B cell (primary cell): ENCODE results near the gene ARMCX4. TPM values are rescaled to one million over a fixed set of nuclear protein-coding genes. Genes with fewer than 3 reads are reported as not detected.

ENCODE experiments used
- ATAC-seq: fragments of 200-7000 bp; cut with Tn5 transposase; one replicate; pipeline ENCODE4 v1.10.0; 2021; ENCODE audit warnings: low read depth, mild to moderate bottlenecking, moderate number of reproducible peaks, moderate library complexity
- CTCF ChIA-PET: fragments of 350-600 bp; sonication (Branson Sonifier 250); formaldehyde crosslinking; loops from one replicate; lab custom pipeline; 2021; ENCODE audit warnings: antibody characterized with exemption, inconsistent platforms; lab: Charles Lee
- POLR2A ChIA-PET: fragments of 350-600 bp; sonication (Branson Sonifier 250); formaldehyde crosslinking; loops from one replicate; lab custom pipeline; 2021; ENCODE audit warnings: antibody characterized with exemption; lab: Charles Lee
- DNase-seq: peaks from one replicate; pipeline ENCODE4 v3.0.0; 2013
- H2AFZ ChIP-seq: 2 replicates; pipeline ENCODE4 v1.6.1; 2012; ENCODE audit warnings: mild to moderate bottlenecking, low read depth, low read length; ENCODE audit not compliant: insufficient read depth, poor library complexity, severe bottlenecking
- H3K27ac ChIP-seq, 2 donors: 1 replicate in 1 of 2; 2 replicates in 1 of 2; pipeline ENCODE4 v1.5.1; 2012 to 2013; ENCODE audit warnings: low read length in 2 of 2, mild to moderate bottlenecking in 2 of 2, moderate library complexity in 1 of 2
- H3K27me3 ChIP-seq, 4 experiments: fragments of 200-600 bp in 1 of 4; sonication (generic) in 1 of 4; replicated peaks in 1 of 4; 1 replicate in 2 of 4; 2 replicates in 2 of 4; pipeline versions ENCODE4 v1.6.1 to v1.7.0; 2013 to 2016; ENCODE audit warnings: low read length in 3 of 4, mild to moderate bottlenecking in 2 of 4, mixed read lengths in 1 of 4, moderate library complexity in 1 of 4; ENCODE audit not compliant: insufficient read depth in 4 of 4, control insufficient read depth in 3 of 4; ENCODE audit errors: control extremely low read depth in 1 of 4
- H3K36me3 ChIP-seq, 2 experiments: replicated peaks in 1 of 2; 1 replicate in 1 of 2; 2 replicates in 1 of 2; pipeline versions ENCODE4 v1.6.1 to v1.7.1; 2013; ENCODE audit warnings: low read length in 1 of 2; ENCODE audit not compliant: insufficient read depth in 2 of 2, control insufficient read depth in 1 of 2; ENCODE audit errors: control extremely low read depth in 1 of 2, extremely low read depth in 1 of 2
- H3K4me1 ChIP-seq, 2 donors: fragments of 200-600 bp in 1 of 2; sonication (generic) in 1 of 2; 1 replicate in 1 of 2; 2 replicates in 1 of 2; pipeline versions ENCODE4 v1.5.1 to v1.6.1; 2013 to 2017; ENCODE audit warnings: low read length in 2 of 2; ENCODE audit not compliant: control insufficient read depth in 2 of 2, insufficient read depth in 2 of 2
- H3K4me2 ChIP-seq: replicated peaks from 2 replicates; pipeline ENCODE3; 2012; ENCODE audit warnings: mild to moderate bottlenecking, low read depth, low read length; ENCODE audit not compliant: poor library complexity, severe bottlenecking
- H3K4me3 ChIP-seq, 5 experiments: fragments of 200-600 bp in 1 of 5; sonication (generic) in 1 of 5; 1 replicate in 3 of 5; 2 replicates in 2 of 5; pipeline versions ENCODE4 v1.5.1 to v1.7.0; 2011 to 2016; ENCODE audit warnings: low read length in 4 of 5, mild to moderate bottlenecking in 4 of 5, low read depth in 2 of 5, control low read depth in 1 of 5, moderate library complexity in 1 of 5; ENCODE audit not compliant: insufficient read depth in 1 of 5; ENCODE audit errors: control extremely low read depth in 1 of 5, extremely low read depth in 1 of 5
- H3K79me2 ChIP-seq: fragments of 200-600 bp; sonication (generic); one replicate; pipeline ENCODE4 v1.6.0; 2016; ENCODE audit warnings: low read length; ENCODE audit not compliant: control insufficient read depth, insufficient read depth
- H3K9ac ChIP-seq: fragments of 200-600 bp; sonication (generic); 2 replicates; pipeline ENCODE4 v1.6.1; 2017; ENCODE audit warnings: mild to moderate bottlenecking, low read length, moderate library complexity
- H3K9me3 ChIP-seq, 3 donors: one replicate each; pipeline versions ENCODE4 v1.6.1 to v1.7.1; 2013; ENCODE audit warnings: low read length in 2 of 3; ENCODE audit not compliant: control insufficient read depth in 2 of 3, insufficient read depth in 1 of 3; ENCODE audit errors: control extremely low read depth in 1 of 3
- H4K20me1 ChIP-seq: 2 replicates; pipeline ENCODE4 v1.6.0; 2012; ENCODE audit warnings: mild to moderate bottlenecking, low read length; ENCODE audit not compliant: insufficient read depth, control insufficient read depth, poor library complexity, severe bottlenecking
- H3K27ac Mint-ChIP-seq: one replicate; pipeline ENCODE4 v1.8.0; 2021; ENCODE audit warnings: mixed read lengths
- H3K27me3 Mint-ChIP-seq: one replicate; pipeline ENCODE4 v1.8.0; 2021; ENCODE audit warnings: mixed read lengths
- H3K4me1 Mint-ChIP-seq: one replicate; pipeline ENCODE4 v1.8.0; 2021; ENCODE audit warnings: mixed read lengths
- H3K4me3 Mint-ChIP-seq: one replicate; pipeline ENCODE4 v1.8.0; 2021; ENCODE audit warnings: mixed read lengths
- H3K9me3 Mint-ChIP-seq: one replicate; pipeline ENCODE4 v1.8.0; 2022; ENCODE audit warnings: mixed read lengths; ENCODE audit not compliant: insufficient read depth
- EZH2 ChIP-seq: IDR thresholded peaks from 2 replicates; pipeline ENCODE4 v1.6.1; 2012; ENCODE audit warnings: borderline replicate concordance, low read depth, mild to moderate bottlenecking, moderate library complexity, low read length; ENCODE audit not compliant: insufficient read depth, poor library complexity, severe bottlenecking
- WGBS: methylation state at CpG from one replicate; pipeline ENCODE4 v1.1.5; 2013; ENCODE audit warnings: missing lambda C conversion rate; ENCODE audit not compliant: insufficient coverage; 5-methylcytosine and 5-hydroxymethylcytosine counted together
- intact Hi-C: fragments of 100-400 bp; cut with micrococcal nuclease; formaldehyde crosslinking; loops from one replicate; pipeline ENCODE4 v1.10.0; 2022
- polyA plus RNA-seq: library from polyadenylated mRNA; depleted of rRNA; stranded (reverse); fragments of >200 nt; gene quantifications from 2 replicates; pipeline ENCODE4 v1.2.3, GENCODE V29; 2012
- total RNA-seq, 2 donors: library from RNA; stranded (reverse); fragments of 120-200 nt in 1 of 2; gene quantifications; 1 replicate in 1 of 2; 2 replicates in 1 of 2; pipeline versions ENCODE4 v1.2.3 to v1.2.4, GENCODE V29; 2013 to 2022
- TF ChIP-seq, protein P1 (sequence below): fragments of 200-600 bp; IDR thresholded peaks from one replicate; pipeline ENCODE4 v1.8.0; 2022; ENCODE audit warnings: antibody characterized with exemption, mild to moderate bottlenecking

The ARMCX4 gene
- total and polyA plus RNA-seq, 2 donors (not counting 1 experiment from before 2014, with no cell fraction given), result 2.1 to 8.2 TPM

DNA sequence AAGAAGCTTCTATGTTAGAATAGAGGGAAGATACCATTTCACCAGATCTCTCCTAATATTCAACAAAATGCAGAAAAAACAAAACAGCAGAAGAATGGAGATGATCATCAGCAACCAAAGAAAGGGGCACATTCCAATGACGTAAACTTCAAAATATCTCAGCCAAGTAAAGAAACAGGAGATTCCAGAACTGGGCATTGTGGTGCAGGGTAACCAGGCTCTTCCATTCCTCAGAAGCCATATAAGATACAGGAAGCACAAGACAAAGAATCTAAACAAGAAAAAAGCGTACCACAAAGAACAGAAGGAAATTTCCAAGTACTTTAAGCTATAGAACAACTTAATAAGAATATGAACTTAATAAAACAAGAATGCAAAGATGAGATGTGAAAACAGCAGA is 6.9 kb upstream of the ARMCX4 start:
- H3K4me2 ChIP-seq, result no peak overlapping the region
- no peak overlapping the region for H3K4me3 ChIP-seq
- POLR2A ChIA-PET, result no interaction called here

DNA sequence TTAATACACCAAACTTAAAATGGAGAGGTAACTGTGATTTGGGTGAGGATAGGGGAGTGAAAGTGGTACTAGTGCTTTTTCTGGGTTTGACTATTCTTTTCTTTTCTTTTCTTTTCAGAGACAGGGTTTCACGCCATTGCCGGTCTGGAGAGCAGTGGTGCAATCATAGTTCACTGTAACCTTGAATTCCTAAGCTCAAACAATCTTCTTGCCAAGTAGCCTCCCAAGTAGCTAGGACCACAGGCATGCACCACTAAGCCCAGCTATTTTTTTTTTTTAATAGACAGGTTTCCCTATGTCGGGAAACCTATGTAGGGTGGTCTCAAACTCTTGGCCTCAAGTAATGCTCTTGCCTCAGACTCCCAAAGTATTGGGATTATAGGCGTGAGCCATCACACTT is 3.0 kb upstream of the ARMCX4 start:
- ChIA-PET POLR2A (no interaction called here), CTCF (no interaction called here)
- Mint-ChIP-seq H3K27ac (no peak overlapping the region), H3K27me3 (peaks cover 9% of the 10 kb centered on the region), H3K9me3 (no peaks in the 10 kb centered on the region), H3K4me3 (no peak overlapping the region), H3K4me1 (peaks cover 10% of the 10 kb centered on the region)
- H3K79me2 ChIP-seq, result no peaks in the 10 kb centered on the region
- H3K4me1 ChIP-seq, result peaks cover 3 to 4% of the 10 kb centered on the region in 2 donors
- intact Hi-C loops, result no loop called here
- H3K4me2 ChIP-seq, result no peak overlapping the region
- no CpG with 5 or more reads among the region's 4 CpGs for WGBS
- no peak for ATAC-seq
- no peaks in the 10 kb centered on the region for H3K9me3 ChIP-seq
- H4K20me1 ChIP-seq, result no peaks in the 10 kb centered on the region
- TF ChIP-seq, protein P1, sequence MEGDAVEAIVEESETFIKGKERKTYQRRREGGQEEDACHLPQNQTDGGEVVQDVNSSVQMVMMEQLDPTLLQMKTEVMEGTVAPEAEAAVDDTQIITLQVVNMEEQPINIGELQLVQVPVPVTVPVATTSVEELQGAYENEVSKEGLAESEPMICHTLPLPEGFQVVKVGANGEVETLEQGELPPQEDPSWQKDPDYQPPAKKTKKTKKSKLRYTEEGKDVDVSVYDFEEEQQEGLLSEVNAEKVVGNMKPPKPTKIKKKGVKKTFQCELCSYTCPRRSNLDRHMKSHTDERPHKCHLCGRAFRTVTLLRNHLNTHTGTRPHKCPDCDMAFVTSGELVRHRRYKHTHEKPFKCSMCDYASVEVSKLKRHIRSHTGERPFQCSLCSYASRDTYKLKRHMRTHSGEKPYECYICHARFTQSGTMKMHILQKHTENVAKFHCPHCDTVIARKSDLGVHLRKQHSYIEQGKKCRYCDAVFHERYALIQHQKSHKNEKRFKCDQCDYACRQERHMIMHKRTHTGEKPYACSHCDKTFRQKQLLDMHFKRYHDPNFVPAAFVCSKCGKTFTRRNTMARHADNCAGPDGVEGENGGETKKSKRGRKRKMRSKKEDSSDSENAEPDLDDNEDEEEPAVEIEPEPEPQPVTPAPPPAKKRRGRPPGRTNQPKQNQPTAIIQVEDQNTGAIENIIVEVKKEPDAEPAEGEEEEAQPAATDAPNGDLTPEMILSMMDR, result no peak
- TF ChIP-seq EZH2, result no peak
- no peaks in the 10 kb centered on the region for H3K36me3 ChIP-seq
- no peak for DNase-seq
- H2AFZ ChIP-seq, result no peak overlapping the region
- no peak overlapping the region for H3K27ac ChIP-seq
- H3K9ac ChIP-seq, result no peak overlapping the region
- no peak overlapping the region for H3K4me3 ChIP-seq
- H3K27me3 ChIP-seq, result peaks cover 0 to 5% (median 0%) of the 10 kb centered on the region in 4 experiments

More for the DNA sequence above, 6.9 kb upstream of the ARMCX4 start:
- CTCF ChIA-PET, result no interaction called here
- Histone ChIP-seq H4K20me1 (no peaks in the 10 kb centered on the region), H3K79me2 (no peaks in the 10 kb centered on the region), H3K27ac (no peak overlapping the region), H3K9ac (no peak overlapping the region), H2AFZ (no peak overlapping the region), H3K4me1 (no peaks in the 10 kb centered on the region), H3K9me3 (no peaks in the 10 kb centered on the region), H3K27me3 (no peaks in the 10 kb centered on the region), H3K36me3 (no peaks in the 10 kb centered on the region)
- no peaks in the 10 kb centered on the region for H3K27me3 Mint-ChIP-seq
- H3K4me3 Mint-ChIP-seq, result no peak overlapping the region
- TF ChIP-seq, protein P1, result no peak
- TF ChIP-seq EZH2, result no peak
- H3K27ac Mint-ChIP-seq, result no peak overlapping the region
- DNase-seq (no peak), ATAC-seq (no peak)
- no peaks in the 10 kb centered on the region for H3K4me1 Mint-ChIP-seq
- no peaks in the 10 kb centered on the region for H3K9me3 Mint-ChIP-seq
- WGBS, result no CpG with 5 or more reads among the region's 2 CpGs
- intact Hi-C loops, result no loop called here
